Measurements from ENCODE around the gene ICAM1.
A peak's percentile ranks its signal among the peaks of the same experiment; 100 is the strongest.

ICAM1 gene

DNA sequence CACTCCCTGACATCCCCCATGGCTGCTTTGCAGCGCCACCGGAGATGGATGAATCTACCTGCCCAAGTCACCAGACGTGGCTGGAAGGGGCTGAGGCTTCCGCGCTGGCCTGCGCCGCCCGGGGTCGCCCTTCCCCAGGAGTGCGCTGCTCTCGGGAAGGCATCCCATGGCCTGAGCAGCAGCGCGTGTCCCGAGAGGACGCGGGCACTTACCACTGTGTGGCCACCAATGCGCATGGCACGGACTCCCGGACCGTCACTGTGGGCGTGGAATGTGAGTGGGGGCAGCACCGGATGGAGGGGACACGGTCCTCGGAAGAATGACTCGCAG is 23.4 kb downstream of the ICAM1 start:
- DNase-seq (ENCODE audit: low read depth): no peak

DNA sequence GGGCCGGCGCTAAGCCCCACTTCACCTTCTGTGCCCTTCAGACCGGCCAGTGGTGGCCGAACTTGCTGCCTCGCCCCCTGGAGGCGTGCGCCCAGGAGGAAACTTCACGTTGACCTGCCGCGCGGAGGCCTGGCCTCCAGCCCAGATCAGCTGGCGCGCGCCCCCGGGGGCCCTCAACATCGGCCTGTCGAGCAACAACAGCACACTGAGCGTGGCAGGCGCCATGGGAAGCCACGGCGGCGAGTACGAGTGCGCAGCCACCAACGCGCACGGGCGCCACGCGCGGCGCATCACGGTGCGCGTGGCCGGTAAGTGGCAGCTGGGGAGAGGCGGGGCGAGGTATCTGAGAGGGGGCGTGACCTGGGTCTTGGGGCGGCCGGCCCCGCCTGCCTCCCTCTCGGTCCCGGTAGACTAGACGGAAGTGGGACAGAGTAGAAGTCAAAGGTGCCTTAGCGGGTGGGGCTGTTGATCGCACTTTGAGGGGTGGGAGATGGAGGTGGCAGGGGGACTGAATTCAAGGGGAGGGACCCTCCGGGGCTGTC is 24.5 kb downstream of the ICAM1 start:
- peak; percentile 49 for DNase-seq (ENCODE audit: low read depth)

DNA sequence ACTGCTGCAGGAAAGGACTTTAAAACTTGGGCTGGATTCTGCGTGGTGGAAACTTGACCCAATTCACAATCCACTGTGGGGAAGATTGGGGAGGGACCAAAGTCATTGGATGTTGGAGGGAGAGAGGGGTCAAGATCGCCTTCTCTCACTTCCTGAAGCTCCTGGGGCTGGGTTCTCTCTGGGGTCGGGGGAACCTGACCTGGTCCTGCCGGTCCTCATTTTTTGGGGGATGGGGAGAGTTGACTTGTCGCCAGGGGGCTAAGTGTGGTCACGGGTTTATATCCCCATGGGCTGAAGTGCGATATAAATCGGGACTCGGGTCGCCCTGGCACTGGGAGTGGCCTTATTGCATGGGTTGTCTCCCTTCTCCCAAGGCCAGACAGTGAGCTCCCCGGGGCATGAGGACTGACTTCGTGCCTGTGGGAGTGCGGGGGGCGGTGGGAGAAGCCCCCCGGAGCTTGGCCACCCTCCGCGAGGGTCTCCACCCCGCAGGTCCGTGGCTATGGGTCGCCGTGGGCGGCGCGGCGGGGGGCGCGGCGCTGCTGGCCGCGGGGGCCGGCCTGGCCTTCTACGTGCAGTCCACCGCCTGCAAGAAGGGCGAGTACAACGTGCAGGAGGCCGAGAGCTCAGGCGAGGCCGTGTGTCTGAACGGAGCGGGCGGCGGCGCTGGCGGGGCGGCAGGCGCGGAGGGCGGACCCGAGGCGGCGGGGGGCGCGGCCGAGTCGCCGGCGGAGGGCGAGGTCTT is 25.1 kb downstream of the ICAM1 start:
- DNase-seq (ENCODE audit: low read depth): no peak

DNA sequence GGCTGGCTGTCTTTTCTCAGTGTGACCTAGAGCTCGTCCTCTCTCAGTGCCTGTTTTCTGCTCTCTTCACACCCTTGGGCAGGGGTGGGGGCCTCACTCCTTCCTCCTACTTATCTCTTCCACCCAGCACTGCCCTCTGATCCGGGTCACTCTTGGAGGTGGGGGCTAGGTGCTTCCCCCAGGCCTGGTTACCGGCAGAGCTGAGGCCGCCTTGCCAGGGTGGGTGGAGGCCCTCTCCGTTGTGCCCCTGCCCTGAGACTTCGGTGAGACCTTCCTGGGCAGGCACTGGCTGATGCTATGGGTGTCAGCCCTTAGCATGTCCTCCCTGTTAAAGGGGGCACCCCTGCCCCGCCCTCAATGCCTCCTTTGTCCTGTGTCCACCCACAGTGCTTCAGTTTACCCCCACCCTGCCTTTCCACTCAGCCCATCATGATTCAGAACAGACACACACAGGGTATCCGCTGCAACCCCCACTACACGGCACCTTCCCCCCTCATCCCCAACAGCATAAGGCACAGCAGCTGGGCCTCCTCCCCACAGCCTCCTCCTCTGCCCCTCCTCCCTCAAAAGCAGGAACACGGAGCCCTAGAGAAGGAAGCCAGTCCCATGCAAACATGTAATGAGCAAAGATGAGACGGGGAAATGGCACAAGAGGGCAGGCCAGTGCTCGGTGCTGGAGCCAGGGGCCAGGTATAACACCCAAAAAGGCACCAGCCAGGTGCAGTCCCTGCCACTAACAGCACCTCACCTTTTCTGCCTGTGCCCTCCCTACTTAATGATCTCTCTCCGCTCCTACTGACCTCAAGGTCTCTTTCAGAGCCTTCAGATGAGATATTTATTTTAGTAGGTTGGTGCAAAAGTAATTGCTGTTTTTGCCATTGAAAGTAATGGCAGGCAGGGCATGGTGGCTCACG is 28.9 kb downstream of the ICAM1 start:
- DNase-seq (ENCODE audit: low read depth): no peak

DNA sequence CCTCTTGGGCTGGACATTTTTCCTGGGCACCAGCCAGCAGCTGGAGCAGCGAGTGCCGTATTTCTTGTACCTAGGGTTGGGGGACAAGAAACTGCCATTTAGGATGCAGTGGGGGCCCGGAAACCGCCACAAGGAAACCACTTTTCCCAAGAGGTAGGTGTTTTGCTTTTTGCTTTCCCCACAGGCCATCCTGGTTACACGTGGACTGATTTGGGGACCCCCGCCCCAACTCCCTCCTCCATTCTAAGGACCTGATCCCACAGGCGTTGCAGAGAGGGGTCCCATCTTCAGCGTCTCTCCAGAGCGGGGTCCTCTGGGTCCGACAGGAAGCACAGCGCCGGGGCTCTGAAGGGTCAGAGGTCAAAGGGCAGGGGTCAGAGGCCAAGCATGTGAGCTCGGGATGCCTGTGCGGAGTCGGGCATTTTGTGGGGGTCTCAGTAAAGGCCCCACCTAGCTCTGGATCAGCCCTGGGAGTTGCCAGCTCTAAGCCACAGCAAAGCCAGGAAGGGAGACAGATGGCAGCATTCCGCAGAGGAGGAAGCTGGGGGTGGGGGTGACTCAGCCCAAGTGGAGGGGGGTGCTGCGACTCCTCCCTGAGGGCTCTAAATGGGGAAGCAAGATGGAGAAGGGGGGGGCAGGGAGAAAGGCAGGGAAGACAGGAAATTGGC is 34.4 kb downstream of the ICAM1 start:
- no peak for DNase-seq (ENCODE audit: low read depth)

DNA sequence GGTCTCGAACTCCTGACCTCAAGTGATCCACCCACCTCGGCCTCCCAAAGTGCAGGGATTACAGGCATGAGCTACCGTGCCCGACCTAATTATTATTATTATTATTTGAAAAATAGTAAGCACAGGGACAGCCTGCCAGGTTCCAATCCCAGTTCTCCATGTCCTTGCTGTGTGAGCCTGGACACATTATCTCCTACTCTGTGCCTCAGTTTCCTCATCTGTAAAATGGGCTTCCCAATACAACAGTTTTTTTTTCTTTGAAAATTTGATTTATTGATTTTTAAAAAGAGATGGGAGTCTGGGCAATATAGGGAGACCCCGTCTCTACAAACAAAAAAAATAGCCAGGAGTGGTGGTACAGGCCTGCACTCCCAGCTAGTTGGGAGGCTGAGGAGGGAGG is 35.4 kb downstream of the ICAM1 start:
- no peak for DNase-seq (ENCODE audit: low read depth)

DNA sequence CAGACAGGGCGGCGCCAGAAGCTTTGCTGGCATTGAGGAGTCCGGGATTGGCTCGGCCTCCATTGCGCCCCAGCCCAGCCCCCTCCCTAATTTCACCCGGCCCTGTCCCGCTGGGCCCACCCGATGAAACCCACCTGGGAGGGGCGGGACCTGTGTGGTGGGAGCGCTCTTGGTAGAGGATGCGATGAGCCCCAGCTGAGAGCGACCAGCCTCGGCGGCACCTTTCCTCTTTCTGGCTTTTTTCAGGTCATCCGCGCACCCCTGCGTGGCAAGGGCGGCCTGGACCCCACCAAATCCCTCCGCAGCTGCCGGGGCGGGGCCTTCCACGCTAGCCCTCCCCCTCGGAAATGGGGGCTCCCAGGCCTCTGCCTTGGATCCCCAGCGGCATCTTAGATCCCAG is 38.5 kb downstream of the ICAM1 start, which contains the start of gene ZGLP1:
ZGLP1 (minus strand) TSS at position 393 of the 400 bp plus-strand sequence.
- no peak for DNase-seq (ENCODE audit: low read depth)

DNA sequence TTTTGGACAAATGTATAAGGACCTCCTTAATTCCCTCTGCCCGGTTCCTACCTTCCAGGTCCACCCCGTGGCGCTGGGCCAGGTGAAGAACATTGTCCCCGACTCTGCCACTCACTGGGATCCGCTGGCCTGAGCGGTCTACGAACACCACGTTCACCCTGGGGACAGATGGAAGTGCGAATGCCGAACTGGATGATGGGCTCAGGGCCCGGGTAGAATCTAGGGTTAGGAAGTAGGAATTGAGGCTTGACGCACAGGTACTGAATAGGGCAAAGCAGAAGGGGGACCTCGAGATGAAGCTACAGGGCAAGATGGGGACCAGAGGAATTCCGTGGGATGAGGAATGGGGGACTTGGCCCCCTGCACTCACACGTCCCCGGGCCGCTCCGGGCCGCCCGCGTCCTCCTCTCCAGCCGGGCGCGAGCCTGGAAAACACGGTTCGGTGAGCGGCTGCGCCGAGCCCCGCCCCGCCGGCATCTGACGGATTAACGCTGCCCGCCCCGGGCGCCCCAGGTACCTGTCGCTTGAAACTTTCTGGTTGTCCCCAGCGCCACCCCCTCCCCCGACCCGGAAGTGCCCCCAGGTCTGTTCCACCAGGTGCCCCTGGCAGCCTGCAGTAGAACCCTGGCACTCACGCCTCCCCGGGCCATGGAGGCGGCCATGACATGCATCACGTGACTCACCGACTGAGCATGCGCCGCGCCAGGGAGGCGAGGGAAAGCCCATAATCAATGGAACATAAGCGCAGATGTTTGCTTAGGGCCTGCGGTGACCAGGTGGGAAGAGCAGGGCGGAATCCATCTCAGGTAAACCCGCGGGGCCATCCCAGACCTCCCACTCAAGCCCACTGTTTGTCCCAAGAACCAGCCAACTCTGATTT is 44.7 kb downstream of the ICAM1 start, which contains the start of gene FDX2:
FDX2 (minus strand) TSS at position 681 of the 880 bp plus-strand sequence; CDS start at position 662, 19 bp downstream.
- peak; percentile 85 for DNase-seq (ENCODE audit: low read depth)

DNA sequence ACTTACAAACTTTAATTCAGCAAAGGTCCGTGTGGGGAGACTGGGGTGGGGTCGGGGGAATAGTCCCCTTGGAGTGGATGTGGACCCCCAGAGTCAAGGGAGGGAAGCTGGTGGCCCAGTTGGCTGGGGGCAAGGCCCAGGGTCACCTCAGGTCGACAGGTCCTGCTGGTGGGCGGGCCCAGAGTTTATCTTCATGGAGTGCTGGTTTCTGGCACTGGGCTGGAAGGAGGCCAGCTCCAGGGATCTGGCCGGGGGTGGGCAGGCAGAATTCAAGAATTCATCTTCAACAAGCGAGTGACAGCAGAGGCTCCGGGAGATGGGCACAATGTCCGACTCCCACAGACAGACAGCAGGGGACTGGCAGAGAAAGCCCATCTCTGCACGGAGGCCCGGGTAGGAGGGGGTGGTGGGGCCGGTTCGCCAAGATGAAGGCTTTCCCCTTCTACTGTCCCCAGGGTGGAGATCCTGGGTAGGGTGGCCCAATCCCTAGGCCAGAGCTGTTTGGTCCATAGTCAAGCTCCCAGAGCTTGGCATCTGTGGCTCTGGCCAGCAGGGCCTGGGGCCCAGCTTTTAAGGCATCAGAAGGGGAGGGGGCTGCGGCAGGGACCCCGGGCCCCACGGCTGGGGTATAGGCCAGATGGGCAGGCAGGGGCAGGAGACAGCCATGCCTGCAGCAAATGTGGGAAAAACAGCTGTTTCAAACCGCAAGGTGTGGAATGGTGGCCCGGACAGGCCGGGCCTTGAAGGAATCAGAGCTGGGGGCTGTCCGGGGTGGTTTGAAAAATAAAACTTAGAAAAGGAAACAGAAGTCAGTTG is 45.5 kb downstream of the ICAM1 start:
- no peak for DNase-seq (ENCODE audit: low read depth)

DNA sequence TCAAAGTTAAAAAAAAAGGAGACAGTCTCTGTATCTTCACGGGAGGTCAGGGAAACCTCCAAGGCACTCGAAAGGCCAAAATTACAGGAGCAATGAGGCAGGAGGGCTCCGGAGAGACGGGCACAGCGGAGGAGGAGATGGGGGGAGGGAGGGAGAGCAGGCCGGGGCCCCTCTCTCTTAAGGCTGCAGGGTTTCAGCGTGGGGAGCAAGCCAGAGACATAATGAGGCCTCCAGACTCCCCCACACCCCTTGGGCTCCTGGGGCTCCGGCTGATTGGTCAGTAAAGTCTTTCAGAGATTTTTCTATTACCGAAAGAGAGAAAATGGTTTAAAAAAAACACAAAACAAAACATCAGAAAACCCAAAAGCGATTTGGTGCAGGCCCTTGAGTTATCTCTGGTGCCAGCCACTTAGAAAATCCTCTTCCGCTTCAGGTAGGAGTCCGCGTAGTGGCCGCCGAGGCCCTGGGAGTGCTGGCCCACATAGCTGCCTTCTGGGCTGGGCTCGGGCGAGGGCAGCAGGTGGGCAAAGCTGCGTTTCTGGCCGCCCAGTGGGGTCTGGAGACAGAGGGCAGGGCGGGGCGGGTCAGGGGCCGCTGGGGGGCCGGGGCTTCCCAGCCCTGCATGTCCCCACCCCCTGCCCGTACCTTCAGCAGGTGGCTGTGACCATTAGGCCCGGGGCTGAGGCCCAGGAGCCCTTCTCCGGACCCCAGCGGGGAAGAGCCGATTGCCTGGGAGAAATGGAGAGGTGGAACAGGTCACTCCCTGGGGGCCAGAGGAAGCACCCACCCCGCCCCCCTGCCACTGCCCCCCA is 46.3 kb downstream of the ICAM1 start:
- no peak for DNase-seq (ENCODE audit: low read depth)

DNA sequence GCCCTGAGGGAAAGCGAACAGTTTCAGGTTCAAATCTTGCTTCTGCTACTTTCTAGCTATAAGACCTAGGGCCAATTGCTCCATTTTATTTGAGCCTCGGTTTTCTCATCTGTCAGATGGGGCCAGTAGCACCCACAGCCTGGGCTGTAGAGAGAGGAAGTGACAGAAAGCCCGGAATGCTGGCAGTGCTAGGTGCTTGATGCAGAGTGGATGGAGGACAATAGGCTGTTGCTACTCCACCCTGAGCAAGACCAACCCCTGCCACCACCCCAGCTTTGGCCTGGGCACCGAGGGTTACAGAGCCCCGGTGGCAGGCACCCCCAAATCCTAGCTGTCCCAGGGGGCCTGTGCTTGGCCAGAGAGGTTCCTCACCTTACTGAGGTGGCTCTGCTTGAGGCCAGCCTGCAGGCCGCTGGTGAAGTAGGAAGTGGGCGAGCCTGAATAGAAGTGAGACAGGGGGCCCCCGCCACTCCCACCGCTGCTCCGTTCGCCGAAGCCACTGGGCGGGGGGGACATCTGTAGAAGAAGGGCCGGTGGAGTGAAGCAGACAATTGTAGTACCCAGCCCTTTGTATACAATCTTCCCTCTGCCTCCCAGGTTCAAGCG is 47.0 kb downstream of the ICAM1 start:
- DNase-seq (ENCODE audit: low read depth): no peak

DNA sequence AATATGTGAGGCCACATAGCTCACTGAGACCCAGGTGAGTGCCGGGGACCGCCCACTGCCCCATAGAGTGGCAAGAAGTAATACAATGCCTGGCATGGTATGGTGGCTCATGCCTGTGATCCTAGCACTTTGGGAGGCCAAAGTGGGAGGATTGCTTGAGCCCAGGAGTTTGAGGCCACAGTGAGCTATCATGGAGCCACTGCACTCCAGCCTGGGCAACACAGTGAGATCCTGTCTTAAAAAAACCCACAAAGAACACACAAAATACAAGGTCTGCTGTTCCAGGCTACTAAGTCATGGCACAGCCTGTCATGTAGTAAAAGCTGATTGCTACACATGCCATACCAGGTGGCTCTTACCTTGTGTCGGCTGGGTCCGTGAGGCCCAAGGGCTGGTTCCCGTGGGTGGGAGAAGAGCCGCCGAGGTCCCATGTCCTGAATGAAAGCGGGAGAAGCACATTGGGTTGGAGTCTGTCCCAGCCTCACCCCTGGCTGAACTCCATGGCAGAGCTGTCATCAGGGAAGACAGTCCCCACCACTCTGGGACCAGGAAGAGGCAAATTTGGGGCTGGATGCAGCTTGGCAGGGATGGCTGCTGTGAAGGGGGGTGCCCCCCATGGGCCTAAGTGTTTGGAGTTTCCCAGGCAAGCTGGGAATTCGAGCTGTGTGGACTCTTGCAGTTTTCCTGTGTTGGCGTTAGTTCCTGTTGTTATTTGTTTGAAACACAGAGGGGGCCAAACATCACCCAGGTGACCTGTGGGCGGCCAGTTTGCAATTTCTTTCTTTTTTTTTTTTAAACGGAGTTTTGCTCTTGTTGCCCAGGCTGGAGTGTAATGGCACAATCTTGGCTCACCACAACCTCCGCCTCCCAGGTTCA is 48.1 kb downstream of the ICAM1 start:
- DNase-seq (ENCODE audit: low read depth): no peak

DNA sequence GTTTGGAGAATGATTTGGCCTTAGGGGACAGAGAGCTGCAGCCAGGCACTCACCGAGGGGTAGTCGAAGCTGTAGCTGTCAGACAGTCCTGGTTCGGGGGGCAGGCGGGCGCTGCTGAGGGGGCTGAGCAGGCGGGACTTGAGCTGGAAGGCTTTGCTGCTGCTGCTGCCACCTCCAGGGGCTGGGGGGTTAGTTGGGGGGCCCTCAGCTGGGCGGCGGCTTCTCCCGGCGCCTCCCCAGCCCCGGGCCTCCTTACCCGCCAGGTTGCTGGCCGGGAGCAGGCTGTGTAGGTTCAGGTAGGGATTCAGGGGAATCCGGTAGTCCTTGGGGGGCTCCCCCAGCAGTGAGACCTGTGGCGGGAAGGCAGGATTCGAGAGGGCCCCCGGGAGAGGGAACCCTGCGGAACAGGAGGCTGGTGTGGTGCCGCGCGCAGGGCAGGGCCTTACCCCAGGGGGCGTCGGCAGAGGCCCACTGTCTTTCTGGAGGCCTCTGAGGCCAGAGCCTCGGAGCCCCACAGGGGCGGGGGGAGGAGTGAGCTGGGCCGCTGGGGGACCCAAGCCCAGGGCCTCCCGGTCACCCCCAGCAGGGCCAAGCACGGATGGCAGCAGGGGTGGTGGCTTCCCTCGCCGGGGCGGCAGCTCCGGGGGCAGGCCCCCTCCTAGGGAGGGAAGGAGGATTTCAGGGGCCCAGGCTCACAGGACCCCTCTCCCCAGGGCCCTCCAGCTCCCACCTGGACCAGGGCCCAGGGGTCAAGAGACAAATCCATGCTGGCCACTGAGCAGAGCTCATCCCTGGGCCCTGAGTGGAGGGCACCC is 49.9 kb downstream of the ICAM1 start:
- no peak for DNase-seq (ENCODE audit: low read depth)

DNA sequence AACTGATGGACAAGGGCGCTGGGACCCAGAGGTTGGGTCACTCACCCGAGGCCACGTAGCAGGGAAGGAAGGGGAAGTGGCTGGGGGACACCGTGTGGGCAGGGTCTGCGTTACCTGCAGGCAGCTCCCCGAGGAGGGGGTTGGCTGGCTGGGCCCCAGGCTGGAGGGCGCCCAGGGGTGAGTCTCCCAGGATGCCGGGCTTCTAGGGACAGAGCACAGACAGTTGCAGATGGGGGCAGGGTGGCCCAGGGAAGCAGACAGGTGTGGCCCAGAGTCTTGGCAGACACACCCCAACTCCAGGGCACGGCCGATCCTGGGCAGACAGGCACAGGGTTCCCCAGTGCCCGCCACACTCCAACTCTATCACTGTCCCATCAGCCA is 50.5 kb downstream of the ICAM1 start:
- DNase-seq (ENCODE audit: low read depth): no peak

DNA sequence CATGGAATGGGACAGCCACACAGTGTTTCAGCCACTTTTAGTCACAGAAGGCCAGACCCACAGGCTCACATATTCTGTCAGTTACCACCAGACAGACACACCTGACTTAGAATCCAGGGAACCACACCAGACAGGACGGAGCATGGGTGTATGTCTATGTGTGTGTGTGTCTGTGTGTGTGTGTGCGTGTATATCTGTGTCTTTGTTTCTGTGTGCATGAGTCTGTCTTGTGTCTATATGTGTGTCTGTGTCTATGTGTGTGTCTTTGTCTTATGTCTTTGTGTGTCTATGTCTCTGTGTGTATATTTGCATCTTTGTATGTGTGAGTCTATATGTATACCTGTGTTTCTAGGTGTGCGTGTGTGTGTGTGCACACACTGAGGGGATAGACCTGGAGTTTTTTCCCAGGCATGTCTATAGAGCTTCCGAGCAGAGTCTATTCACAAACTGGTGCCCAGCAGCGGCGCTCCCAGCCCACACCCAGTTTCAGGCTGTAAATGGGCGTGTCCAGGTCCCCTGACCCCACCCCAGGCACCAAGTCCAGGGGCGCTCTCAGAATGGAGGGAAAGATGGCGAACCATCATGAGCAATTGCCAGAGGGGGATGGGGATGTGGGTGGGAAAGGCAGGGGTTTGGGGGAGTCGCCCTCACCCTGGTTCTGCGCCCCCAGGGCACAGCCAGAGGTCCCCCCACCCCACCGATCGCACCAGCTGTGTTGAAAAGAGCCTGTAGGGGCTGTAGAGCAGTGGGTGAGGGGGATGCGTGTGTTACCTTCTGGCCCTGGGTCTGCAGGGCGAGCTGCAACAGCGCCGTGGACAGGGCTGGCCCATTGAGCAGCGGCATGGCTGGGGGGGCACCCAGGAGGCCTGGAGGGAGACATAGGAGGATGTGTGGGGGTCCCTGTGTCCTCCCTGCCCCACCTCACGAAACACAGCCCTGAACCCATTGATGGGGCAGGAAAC is 51.2 kb downstream of the ICAM1 start:
- DNase-seq (ENCODE audit: low read depth): no peak

DNA sequence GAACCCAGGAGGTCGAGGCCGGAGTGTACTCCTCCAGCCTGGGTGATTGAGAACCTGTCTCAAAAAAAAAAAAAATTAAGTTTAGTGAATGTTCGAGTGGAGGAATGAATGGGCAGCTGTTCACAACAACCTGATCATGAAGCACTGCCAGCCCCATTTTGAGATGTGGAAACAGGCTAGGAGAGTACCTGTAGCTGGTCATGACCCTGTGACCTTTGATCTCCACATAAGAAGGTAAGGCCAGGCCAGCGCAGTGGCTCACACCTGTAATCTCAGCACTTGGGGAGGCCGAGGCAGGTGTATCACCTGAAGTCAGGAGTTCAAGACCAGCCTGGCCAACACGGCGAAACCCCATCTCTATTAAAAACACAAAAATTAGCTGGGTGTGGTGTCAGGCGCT is 54.8 kb downstream of the ICAM1 start:
- no peak for DNase-seq (ENCODE audit: low read depth)
